RWPE1 (cell line): ENCODE results near the gene SSBP3.

Experiments
- CTCF ChIA-PET: fragments of 350-600 bp; sonication (Branson Sonifier 250); formaldehyde crosslinking; extraction: SDS; loops from one replicate; lab custom pipeline; 2021; lab: Yijun Ruan, JAX
- POLR2A ChIA-PET: fragments of 400-600 bp; formaldehyde crosslinking; extraction: SDS; loops from one replicate; lab custom pipeline; 2020; ENCODE audit warnings: antibody characterized with exemption; ENCODE audit not compliant: low non-redundant PET; lab: Yijun Ruan, JAX
- DNase-seq: peaks from one replicate; pipeline ENCODE4 v3.0.0; 2012; ENCODE audit warnings: low spot score
- H3K27ac ChIP-seq: fragments of 450-650 bp; 2 replicates; pipeline ENCODE4 v1.5.1; 2017
- TF ChIP-seq, protein P1 (sequence below): fragments of 450-650 bp; conservative IDR thresholded peaks from 2 replicates; pipeline ENCODE4 v1.5.1; 2017; ENCODE audit warnings: low read depth, mild to moderate bottlenecking

SSBP3 gene

DNA sequence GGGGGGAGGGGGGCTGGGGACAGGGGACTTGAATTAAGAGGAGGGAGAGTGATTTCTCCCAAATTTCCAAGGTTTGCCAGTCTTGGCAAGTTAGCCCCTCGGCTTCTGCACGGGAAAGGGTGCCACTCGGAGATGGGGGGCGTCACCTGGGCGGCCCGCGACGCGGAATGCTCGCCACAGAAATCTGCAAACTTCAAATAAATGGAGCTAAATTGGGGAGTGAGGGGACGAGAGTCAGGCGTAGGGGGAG lies 885 bp upstream of the SSBP3 start:
- peak overlapping the region; percentile 96 for H3K27ac ChIP-seq
- ChIA-PET CTCF (interaction anchor here (0.6 to 2.1 kb wide), 4 partner anchors 82 to 403 kb away, joined by 3 to 18 read pairs (median 5); no protein-coding TSS in a partner anchor), POLR2A (no interaction called here)
- TF ChIP-seq, protein P1, sequence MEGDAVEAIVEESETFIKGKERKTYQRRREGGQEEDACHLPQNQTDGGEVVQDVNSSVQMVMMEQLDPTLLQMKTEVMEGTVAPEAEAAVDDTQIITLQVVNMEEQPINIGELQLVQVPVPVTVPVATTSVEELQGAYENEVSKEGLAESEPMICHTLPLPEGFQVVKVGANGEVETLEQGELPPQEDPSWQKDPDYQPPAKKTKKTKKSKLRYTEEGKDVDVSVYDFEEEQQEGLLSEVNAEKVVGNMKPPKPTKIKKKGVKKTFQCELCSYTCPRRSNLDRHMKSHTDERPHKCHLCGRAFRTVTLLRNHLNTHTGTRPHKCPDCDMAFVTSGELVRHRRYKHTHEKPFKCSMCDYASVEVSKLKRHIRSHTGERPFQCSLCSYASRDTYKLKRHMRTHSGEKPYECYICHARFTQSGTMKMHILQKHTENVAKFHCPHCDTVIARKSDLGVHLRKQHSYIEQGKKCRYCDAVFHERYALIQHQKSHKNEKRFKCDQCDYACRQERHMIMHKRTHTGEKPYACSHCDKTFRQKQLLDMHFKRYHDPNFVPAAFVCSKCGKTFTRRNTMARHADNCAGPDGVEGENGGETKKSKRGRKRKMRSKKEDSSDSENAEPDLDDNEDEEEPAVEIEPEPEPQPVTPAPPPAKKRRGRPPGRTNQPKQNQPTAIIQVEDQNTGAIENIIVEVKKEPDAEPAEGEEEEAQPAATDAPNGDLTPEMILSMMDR: no peak
- DNase-seq: peak; percentile 26

DNA sequence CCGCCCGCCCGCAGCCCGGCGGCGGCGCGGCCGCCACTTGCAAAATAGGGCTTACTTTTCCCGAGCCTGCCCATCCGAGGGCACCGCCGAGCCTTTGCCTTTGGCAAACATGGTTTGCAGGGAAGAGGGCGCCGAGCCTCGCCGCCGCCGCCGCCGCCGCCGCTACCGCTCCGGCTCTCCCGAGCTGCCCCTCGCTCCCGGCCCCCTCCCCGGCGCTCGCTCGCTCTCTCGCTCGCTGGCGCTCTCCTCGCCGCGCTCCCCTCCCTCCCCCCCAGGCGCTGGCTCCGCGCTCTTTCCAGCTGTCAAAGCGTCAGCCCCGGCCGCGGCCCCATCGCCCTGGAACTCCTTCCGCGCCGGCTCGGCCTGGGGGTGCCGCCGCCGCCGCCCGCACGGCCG lies 298 bp downstream of the SSBP3 start:
- DNase-seq: no peak
- TF ChIP-seq, protein P1: no peak
- ChIA-PET POLR2A (no interaction called here), CTCF (interaction anchor here (0.7 to 2.1 kb wide), 2 partner anchors 72 to 83 kb away, joined by 3 to 18 read pairs; no protein-coding TSS in a partner anchor)
- H3K27ac ChIP-seq: peak overlapping the region; percentile 96

DNA sequence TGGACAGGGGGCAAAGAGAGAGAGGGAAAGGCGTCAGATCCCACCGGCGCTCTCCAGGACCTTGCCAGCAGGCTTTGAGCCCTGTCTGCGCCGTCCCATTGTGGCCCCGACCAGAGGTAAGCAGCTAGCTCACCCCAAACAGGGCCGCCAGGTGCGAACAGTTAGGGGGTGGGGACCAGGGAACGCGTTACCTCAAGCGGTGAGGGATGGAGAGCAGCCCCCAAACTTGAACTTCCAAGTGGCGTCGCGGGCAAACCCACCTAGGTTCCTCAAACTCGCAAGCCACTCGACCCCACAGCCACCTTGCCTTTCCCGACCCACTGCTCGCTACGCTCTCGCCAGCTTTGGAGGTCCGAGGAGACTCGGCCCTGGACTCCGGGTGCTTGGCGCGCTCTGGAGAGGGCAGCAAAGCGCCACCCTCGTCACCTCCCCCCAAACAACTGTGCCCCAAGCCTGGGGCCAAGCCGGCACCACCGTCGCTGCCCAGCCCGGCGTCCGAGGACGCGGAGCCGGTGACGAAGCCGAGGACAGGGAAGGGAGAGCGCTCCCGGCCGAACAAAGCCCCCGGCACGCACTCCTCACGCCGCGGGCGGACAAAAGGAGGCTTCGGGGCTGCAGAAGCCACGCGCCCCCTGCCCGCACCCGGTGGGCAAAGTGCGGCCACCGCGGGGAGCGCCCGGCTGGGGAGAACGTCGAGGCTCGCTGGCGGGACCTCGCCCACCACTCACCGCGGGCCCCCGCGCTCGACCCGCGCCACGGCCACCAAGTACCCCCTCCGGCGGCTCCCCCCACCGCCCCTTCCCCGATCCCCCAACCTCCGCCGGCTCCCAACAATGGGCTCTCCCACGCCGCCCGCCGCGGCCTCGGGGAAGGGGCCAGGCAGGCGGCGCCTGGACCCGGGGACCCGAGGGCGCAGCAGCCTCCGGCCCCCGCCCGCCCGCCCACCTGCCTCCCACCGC lies 976 bp downstream of the SSBP3 start:
- DNase-seq: no peak
- TF ChIP-seq, protein P1: no peak
- POLR2A ChIA-PET: no interaction called here
- H3K27ac ChIP-seq: peak overlapping the region; percentile 96
- CTCF ChIA-PET: interaction anchor here (0.6 to 0.9 kb wide), 3 partner anchors 10 to 280 kb away, joined by 3 to 5 read pairs (median 5); no protein-coding TSS in a partner anchor

DNA sequence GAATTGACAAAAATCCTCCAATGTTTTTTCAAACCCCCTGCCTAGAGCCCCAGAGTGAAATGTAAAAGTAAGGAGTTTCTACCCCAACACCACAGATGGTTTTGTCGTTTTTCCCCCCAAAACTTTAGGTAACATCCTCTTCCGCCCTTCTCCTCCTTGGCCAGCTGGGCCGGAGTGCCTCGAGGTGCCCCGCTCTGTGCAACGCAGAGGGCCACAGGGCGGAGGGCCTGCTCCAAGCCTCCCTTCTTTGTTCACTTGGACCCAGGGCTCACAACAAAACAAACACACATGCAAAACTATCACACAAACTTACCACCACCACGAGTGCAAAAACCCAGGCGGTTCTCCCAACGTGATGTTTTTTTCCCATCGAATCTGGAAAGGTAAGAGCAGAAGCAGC lies 1.9 kb downstream of the SSBP3 start:
- H3K27ac ChIP-seq: peak overlapping the region; percentile 41; the same call in 1 of the 2 replicates
- POLR2A ChIA-PET: no interaction called here

DNA sequence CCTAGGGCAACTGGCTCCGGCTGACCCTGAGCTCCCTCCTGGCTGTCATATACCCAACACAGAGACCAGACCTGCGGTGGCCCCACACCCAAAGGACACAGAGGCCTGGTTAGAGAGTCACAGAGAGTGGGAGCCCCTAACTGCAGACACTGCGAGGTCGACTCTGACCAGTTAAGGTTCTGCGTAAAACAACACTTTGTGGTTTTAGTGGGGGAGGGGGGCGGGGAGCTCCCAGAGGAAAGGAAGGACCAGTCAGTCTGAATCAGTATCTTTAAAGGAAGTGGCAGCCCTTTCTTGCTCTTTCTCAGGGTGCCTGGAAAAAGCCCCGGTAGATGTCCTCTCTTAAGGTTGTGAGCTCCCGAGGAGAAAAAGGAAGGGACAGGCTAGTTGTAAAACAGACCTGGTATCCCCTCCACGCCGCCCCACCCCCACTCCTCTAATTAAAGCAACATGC lies 2.4 kb downstream of the SSBP3 start:
- peak overlapping the region; percentile 41 for H3K27ac ChIP-seq
- ChIA-PET POLR2A (no interaction called here), CTCF (interaction anchor here (0.6 kb wide), 1 partner anchor 397 kb away, joined by 4 read pairs; the partner anchor contains the start of gene TTC22)
- TF ChIP-seq, protein P1: no peak
- peak; percentile 39 for DNase-seq

More for the DNA sequence above, 1.9 kb downstream of the SSBP3 start:
- CTCF ChIA-PET: interaction anchor here (0.9 kb wide), 1 partner anchor 85 kb away, joined by 5 read pairs; no protein-coding TSS in a partner anchor
- DNase-seq: no peak
- TF ChIP-seq, protein P1: no peak

DNA sequence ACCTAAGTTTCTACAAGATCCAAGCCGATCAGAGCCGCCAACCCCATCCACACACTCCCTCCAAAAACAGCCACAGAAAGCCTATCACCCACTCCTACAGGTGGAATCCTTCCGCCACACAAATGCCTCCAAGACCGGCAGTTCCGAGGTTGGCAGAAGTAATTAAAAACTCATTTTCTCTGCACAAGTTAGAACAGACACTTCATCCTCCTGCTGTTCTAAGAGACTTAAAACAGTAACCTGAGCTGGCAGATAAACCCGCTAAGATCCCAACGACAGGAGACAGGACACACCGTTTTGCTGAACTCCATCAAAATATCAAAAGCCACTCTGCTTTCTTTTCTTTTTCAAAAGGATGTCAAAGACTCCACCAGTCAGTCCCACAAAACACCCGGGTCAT lies 2.8 kb downstream of the SSBP3 start:
- POLR2A ChIA-PET: no interaction called here

More for the DNA sequence above, 2.8 kb downstream of the SSBP3 start:
- TF ChIP-seq, protein P1: no peak
- H3K27ac ChIP-seq: peak overlapping the region; percentile 41
- no peak for DNase-seq
- CTCF ChIA-PET: interaction anchor here (0.6 kb wide), 1 partner anchor 398 kb away, joined by 4 read pairs; the partner anchor contains the start of gene TTC22
